GM19467 (cell line): ENCODE data around the gene HVCN1.
A peak's percentile ranks its signal among the peaks of the same experiment; 100 is the strongest.
"Not testable (repeated sequence)": the region's sequence is repeated elsewhere in the genome, so short reads cannot be mapped to it uniquely, and the experiment has no call there.

Experiments used
- ATAC-seq: cut with Tn5 transposase; IDR thresholded peaks from one replicate; pipeline ENCODE4 v1.9.1; 2021; ENCODE audit warnings: mild to moderate bottlenecking, moderate library complexity; ENCODE audit not compliant: unreplicated experiment

Gene HVCN1

DNA sequence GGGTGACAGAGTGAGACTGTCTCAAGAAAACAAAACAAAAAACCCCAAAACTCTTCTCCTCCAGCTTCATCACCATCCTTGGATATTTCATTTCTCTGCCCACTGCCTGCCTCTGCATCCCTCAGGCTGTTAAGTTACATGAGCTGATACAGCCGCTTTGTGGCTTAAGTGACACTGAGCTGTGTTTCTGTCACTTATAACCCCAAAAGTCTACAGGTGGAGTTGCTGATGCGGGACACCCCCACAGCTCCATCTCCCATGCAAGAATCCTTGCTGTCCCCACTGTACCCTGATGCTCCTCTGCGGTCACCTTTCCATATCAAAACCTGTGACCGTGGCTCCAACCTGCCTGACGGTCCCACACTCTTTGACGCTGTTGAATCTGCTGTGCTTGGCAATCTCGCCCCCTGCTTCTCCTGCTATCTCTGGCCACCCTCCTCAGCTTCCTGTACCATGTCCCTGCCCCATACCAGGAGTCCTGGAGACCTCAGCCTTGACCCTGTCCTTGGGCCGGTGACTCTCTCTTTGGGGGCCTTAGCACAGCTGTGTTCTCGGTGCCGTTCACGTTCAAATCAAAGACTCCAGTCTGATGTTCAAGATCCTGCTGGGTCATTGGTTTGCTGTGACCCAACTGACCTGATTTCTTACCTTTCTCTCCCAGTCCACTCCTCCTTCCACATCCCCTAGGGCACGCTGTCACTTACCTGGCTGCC, 20.3 kb downstream of the HVCN1 start:
- no peak for ATAC-seq

GRCh38 chr12:110667671-110668070, 21.2 kb downstream of the HVCN1 start:
- ATAC-seq: no peak

DNA sequence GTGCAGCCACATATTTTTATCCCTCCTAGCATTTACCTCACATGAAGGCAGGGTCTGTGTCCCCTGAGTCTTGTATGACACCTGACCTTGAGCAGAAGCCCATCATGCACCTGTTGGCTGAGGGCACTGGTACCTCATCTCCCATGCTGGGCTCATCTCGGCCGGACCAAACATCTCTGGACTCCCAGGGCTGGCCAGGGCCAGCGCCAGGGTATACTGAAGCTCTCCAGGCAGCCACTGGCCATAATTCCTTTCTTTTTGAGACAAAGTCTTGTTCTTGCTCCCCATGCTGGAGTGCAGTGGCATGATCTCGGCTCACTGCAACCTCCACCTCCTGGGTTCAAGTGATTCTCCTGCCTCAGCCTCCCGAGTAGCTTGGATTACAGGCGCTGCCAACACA, 22.0 kb downstream of the HVCN1 start:
- ATAC-seq: no peak

GRCh38 chr12:110661337-110661972, 27.5 kb downstream of the HVCN1 start:
- peak; percentile 82 for ATAC-seq

GRCh38 chr12:110658878-110659277, 30.0 kb downstream of the HVCN1 start:
- no peak for ATAC-seq

- no peak for ATAC-seq
Measured at GRCh38 chr12:110658242-110658641, 30.7 kb downstream of the HVCN1 start.

DNA sequence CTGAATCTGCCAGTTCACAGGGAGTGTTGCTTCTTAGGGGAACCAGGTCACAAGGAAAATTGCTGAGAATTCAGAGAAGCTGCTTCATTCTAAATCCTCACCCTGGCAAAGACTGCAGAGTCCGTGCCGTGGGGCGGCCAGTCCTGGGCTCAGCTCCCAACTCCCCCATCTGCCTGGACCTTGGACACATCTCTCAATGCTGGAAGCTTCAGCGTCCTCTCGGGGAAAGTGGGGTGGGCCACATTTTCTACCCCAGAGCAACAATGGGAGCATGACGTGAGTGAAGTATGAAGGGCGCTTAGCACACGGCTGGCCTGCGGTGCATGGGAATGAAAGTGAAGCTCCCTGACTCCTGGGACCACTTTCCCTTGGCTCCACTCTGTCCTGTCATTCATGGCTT, 31.2 kb downstream of the HVCN1 start:
- no peak for ATAC-seq

DNA sequence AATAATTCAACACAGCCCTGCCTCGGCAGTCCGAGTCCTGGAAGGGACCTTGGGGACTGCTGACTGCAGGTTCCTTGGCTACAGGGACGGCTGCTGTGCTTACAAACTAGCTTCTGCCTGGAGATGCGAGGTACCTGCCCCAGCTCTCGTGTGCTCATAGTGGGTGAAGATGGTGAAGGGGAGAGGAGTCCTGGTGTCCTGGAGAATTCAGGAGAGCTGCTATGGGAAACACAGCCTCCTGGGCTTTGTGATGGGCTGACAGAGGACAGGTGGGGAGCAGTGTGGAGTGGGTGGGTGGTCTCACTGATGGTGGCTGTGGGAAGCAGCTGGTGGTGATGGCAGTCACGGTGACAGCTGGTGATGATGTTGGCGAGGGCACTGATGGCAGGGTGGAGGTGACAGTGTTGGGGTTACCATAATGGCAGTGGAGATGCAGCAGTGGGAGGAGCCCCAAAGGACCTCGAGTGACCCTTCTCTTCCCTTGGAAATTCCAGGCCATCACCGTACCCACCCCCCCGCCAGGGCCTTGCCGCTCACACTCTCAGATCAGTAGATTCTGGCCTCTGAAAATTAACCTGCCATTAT, 32.8 kb downstream of the HVCN1 start:
- no peak for ATAC-seq

GRCh38 chr12:110654238-110654637, 34.7 kb downstream of the HVCN1 start:
- not testable (repeated sequence) for ATAC-seq

DNA sequence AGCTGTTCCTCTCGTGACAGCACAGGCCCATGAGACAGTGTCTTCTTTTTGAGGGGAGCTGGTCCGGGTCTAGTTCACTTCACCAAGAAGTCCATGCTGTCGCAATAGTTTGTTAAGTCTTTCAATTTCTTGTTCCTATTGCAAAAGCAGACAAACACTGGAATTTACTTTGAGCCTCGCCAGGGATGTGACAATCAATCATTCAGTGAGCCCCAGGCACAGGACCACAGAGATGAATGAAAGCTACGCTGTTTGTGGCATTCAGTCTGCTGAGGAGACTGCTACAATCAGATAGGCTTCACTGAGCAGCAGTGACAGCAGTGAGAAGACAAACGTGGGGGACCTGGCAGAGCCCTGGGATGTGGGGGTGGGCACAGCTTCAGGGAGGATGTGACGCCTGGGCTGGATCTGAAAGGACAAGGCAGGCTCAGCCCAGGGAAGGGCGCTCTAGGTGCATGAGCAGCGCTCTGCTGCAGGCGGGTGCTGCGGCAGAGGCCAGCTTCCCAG, 39.5 kb downstream of the HVCN1 start:
- ATAC-seq: no peak

DNA sequence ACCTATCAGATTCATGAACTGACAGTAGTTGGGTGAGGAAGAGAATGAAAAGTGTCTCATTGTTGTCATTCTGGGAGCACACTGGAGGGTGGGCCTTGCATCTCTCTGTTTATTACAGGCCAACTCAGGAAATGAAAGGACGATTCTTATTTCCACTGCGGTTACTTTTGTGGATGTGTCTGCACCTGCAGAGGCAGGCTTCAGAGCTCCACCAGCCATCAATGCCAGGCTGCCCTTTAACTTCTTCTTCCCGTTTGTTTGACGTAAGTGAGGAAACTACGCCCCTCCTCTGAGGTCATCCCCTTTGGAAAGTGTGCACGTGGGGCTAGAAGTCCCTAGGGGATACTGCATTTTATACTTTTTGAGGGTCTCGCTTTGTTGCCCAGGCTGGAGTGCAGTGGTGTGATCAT, 41.3 kb downstream of the HVCN1 start:
- ATAC-seq: no peak

DNA sequence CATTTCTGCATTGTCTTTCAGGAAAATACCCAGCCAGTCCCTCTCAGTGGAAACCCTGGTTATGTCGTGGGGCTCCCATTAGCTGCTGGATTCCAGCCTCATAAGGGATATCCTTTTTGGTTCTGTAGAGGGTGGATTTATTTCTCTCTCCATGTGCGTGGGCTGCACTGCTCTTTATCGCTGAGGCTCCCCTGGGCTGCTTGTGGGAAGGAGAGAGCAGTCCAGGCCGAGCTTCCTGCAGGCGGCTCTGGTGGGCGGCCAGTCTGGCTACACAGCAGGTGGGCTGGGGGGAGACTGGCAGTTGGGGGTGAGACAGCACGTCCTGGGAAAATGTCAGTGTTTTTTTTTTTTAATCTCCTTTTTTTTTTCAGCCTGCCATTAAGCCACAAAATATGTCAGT, 47.4 kb downstream of the HVCN1 start:
- no peak for ATAC-seq

DNA sequence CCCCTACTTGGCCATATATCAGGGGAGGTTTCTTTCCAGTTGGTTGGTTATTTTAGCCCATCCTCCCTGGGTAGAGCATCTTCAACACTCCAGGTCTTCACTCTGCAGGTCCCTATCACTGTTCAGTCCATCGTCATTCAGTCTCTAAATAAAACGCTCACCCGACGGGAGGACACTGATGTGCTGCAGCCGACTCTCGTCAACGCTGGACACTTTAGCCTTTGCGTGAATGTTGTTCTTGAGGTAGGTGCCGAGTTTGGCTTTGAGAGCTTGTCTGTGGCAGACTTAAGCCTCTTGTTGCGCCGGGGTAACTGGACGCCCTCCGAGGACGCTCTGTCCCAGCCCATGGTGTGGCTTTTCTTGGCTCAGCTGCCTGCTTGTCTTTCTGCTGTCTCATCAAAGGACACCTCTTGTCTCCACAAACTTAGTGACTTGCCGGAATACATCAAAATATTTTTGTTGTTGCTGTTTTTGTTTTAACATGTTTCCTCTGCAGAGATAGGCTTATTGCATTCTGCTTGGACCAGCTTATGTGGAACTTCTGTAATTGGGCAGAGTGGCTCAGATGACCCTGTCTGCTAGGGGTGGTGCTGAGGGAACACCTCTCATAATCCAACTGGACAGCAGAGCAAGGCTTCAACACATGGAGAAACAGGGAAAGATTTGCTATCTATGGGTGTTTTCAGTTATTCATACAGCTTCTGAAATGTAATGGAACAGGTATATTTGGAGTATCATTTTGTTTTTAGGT, 48.5 kb downstream of the HVCN1 start:
- no peak for ATAC-seq

- no peak for ATAC-seq
Measured at GRCh38 chr12:110639336-110640141, 49.4 kb downstream of the HVCN1 start.

DNA sequence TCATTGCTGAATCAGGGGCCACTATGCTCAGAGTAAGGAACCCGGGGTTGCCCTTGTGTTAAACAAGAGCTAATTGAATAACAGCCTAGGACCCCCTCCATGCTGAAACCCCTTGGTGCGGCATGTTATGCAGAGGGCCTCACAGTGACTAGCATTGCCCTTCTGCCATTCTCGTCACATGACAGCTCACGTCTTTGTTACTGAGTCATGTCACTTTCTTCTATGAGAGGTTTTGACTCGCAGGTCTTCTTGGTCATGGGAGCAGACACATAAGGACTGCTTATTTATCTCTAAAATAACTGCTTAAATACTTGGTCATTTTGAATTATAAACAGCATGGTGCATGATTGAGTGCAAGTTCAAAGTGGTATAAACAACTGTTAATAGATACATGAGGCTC, 50.1 kb downstream of the HVCN1 start:
- no peak for ATAC-seq

DNA sequence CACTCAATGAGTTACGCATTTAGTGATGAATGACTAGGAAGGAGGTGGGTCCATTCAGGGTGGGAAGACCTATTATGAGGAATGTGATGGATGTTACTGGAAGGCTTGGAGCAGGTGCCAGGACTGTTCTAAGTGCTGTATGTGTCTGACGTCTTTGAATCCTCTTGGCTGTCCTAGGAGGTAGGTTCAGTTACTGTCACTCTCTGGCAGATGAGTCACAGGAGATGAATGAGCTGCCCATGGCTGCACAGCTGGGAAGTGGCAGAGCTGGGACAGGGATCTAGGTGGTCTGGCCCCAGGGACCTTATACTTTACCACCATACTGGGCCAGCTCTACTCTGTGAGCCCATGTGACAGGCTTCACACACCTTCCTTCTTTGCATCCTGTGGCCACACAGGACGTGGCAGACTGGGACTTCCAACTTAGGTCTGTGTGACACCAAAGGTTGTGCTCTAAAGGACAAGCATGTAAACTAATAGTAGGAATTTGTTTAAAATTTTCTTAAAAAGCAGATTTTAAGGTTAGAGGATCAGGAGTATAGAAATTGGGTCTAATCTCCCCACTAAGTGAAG, 51.0 kb downstream of the HVCN1 start:
- no peak for ATAC-seq

DNA sequence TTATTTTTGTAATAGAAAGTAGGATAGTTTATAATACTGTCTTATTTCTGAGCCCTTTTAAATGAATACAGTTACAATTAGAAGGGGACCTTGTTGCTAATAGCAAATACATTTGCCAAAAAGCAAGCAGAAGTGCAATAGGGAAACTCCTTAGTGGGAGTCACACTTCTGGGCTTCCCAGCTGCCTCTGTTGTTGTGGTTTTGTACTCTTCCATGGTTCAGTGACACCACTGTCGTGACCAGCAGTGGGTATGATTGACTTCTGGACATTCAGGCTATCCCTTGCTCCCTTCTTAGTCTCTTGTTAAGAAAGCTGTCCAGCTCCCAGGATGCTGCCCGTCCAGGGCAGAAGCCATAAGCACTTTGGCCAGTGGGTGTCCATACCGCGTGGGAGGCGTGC, 52.4 kb downstream of the HVCN1 start:
- no peak for ATAC-seq

DNA sequence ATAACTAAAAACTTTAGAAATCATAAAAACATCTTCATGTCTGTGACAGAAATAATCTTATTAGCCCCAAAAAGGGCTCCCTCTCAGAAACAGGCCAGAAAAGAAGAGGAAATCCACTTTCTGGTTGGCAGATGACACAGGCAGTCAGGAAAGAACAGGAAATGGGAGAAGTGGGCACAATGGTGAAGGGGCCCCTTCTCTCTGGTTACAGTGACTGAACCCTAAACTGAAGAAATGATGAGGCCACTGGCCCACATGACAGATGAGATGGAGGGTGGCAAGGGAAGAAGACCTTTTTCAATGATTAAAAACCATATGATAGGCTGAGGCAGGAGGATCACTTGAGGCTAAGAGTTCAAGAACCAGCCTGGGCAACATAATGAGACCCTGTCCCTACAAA, 53.9 kb downstream of the HVCN1 start:
- no peak for ATAC-seq

DNA sequence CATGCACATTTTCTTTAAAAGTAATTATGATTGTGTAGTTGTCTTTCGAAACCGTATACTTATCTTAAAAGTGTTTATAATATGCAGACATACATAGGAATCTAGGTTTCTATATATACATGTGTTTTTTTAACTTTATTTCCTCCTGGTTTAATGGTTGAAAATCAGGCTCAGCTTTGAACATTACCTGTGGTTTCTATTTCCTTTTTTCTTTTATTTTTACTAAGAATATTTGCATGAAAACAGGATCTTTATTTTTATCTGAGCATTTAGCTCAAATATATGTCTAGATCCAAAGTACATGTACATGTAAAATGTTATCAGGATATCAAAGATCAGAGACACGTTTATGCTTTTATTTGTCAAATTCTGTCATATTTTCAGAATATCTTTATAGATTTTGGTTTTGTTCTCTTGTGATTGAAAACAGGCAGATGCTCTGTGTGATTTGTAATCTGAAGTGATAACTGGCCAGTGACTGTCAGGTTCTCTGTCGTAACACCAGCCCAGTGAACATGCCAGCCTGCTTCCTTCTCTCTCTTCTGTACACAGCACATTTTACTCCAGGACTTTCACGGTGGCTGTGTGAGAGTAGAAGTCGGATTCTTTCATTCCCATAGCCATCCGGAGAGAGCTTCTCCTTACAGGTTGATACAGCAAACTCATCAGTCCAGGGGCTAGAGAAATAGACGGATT, 61.3 kb downstream of the HVCN1 start:
- ATAC-seq: no peak

GRCh38 chr12:110622582-110622981, 66.3 kb downstream of the HVCN1 start:
- no peak for ATAC-seq
